Kidney (tissue), 14 donors: ENCODE data around the gene TMEM63B. TPM values are rescaled to one million over a fixed set of nuclear protein-coding genes. Genes with fewer than 3 reads are reported as not detected.

Experiments
- DNase-seq, 5 donors: peaks; one replicate each; pipeline ENCODE4 v3.0.0-alpha.2; 2013 to 2020
- FAIRE-seq: peaks from 2 replicates; lab custom pipeline; 2012; peaks lifted over from hg19 to GRCh38; lab: Jason Lieb, UNC
- H3K27ac ChIP-seq, 2 donors: one replicate each; pipeline ENCODE4 v1.7.0; 2013; ENCODE audit warnings: low read depth in 2 of 2, low read length in 2 of 2, inconsistent platforms in 1 of 2
- H3K27me3 ChIP-seq: one replicate; pipeline ENCODE4 v1.7.1; 2013; ENCODE audit warnings: low read length, inconsistent platforms; ENCODE audit not compliant: control insufficient read depth, insufficient read depth
- H3K36me3 ChIP-seq, 3 donors: one replicate each; pipeline versions ENCODE4 v1.7.0 to v1.7.1; 2013; ENCODE audit warnings: low read length in 3 of 3, control low read depth in 1 of 3, inconsistent platforms in 1 of 3; ENCODE audit not compliant: insufficient read depth in 3 of 3, control insufficient read depth in 2 of 3
- H3K4me1 ChIP-seq, 3 donors: one replicate each; pipeline versions ENCODE4 v1.7.0 to v1.7.1; 2013; ENCODE audit warnings: low read length in 3 of 3, inconsistent platforms in 1 of 3, low read depth in 1 of 3; ENCODE audit not compliant: control insufficient read depth in 2 of 3, insufficient read depth in 2 of 3
- H3K4me3 ChIP-seq, 3 donors: one replicate each; pipeline versions ENCODE4 v1.7.0 to v1.8.1; 2013; ENCODE audit warnings: low read length in 3 of 3, control low read depth in 1 of 3, inconsistent platforms in 1 of 3
- H3K9ac ChIP-seq, 3 donors: one replicate each; pipeline versions ENCODE4 v1.7.0 to v1.7.1; 2013; ENCODE audit warnings: low read length in 3 of 3, control low read depth in 1 of 3, inconsistent platforms in 1 of 3
- H3K9me3 ChIP-seq, 3 donors: one replicate each; pipeline versions ENCODE4 v1.7.0 to v1.7.1; 2013; ENCODE audit warnings: low read length in 3 of 3, control low read depth in 1 of 3, inconsistent platforms in 1 of 3; ENCODE audit not compliant: control insufficient read depth in 2 of 3, insufficient read depth in 1 of 3
- intact Hi-C: fragments of 100-400 bp; cut with DNase I; formaldehyde crosslinking; loops from one replicate; pipeline ENCODE4 v1.11.1; 2022
- polyA plus RNA-seq: library from polyadenylated mRNA; stranded (reverse); fragments of 350-450 nt; fragmentation: Illumina TruSeq; extraction: RNeasy Lipid Tissue Mini Kit (QIAGEN cat#74804); gene quantifications from one replicate; pipeline ENCODE4 v1.2.3, GENCODE V29; 2014; ENCODE audit warnings: low read depth, low replicate concordance; ENCODE audit not compliant: insufficient read depth
- total RNA-seq: library from RNA; stranded (reverse); fragmentation: NEBNext Ultra II Directional; extraction: Animal tissue kit (Norgen Biotek cat#: 25700); gene quantifications from one replicate; pipeline ENCODE4 v1.2.1, GENCODE V29; 2021
- TF ChIP-seq, protein P1 (sequence below): IDR thresholded peaks from 3 replicates; pipeline ENCODE4 v1.5.1; 2012; ENCODE audit warnings: mild to moderate bottlenecking, moderate library complexity, borderline replicate concordance; ENCODE audit not compliant: insufficient read depth; ENCODE audit errors: extremely low read depth
- donor health status: control.
- donor health status: control.
- donor health status: control.
- donor health status: control.
- donor health status: control.
- donor health status: DM: yes; HTN: yes; CAD: no.
- donor health status: Normal renal cell carcinoma (clear cell type).

Gene TMEM63B
- total and polyA plus RNA-seq, 2 donors from 2014 or later = 18.2 to 27.3 TPM

- DNase-seq = peak in 2 of 5 donors; percentile 27 to 45
- no peak for FAIRE-seq
- Histone ChIP-seq H3K27me3 (no peaks in the 10 kb centered on the region), H3K36me3 (peaks cover 0 to 4% (median 2%) of the 10 kb centered on the region in 3 donors), H3K4me1 (peaks cover 0 to 6% (median 0%) of the 10 kb centered on the region in 3 donors), H3K27ac (peak overlapping the region in 1 of 2 donors; percentile 9), H3K9me3 (no peaks in the 10 kb centered on the region), H3K9ac (no peak overlapping the region), H3K4me3 (no peak overlapping the region)
- intact Hi-C loops = no loop called here
- TF ChIP-seq, protein P1, sequence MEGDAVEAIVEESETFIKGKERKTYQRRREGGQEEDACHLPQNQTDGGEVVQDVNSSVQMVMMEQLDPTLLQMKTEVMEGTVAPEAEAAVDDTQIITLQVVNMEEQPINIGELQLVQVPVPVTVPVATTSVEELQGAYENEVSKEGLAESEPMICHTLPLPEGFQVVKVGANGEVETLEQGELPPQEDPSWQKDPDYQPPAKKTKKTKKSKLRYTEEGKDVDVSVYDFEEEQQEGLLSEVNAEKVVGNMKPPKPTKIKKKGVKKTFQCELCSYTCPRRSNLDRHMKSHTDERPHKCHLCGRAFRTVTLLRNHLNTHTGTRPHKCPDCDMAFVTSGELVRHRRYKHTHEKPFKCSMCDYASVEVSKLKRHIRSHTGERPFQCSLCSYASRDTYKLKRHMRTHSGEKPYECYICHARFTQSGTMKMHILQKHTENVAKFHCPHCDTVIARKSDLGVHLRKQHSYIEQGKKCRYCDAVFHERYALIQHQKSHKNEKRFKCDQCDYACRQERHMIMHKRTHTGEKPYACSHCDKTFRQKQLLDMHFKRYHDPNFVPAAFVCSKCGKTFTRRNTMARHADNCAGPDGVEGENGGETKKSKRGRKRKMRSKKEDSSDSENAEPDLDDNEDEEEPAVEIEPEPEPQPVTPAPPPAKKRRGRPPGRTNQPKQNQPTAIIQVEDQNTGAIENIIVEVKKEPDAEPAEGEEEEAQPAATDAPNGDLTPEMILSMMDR = no peak
Observed at GRCh38 chr6:44105146-44105545, 22.2 kb upstream of the TMEM63B start.

DNA sequence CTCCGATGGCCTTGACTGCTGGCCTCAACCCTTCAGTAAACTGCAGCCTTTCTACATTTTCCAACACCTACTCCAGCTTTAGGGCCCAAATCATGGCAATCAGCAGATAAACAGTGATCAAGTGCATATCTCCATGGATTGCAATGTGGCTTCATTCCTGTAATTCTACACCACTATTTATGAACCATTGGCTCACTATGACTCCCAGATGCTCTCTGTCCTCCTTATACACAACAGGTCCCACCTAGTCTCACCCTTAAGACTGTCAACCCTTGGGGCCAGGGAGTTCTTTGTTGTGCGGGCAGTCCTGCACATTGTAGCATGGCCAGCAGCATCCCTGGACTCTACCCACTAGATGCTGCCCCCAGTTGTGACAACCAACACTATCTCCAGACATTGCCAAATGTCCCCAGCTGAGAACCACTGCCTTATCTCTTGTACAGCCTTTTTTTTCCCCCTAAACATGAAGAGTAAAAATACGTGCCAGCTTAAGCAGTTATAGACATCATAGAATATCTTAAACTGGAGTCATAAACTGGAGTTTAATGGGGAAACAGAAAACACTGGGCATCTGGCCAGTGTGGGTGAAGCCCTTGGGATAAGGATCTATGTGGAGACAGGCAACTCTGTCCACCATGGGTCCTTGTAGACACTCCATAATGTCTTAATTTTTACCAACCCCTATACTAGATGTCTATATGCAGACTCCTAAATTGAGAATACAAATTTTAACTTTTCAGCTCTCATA lies 21.2 kb upstream of the TMEM63B start:
- Histone ChIP-seq H3K27me3 (no peaks in the 10 kb centered on the region), H3K4me3 (no peak overlapping the region), H3K27ac (no peak overlapping the region), H3K9me3 (no peaks in the 10 kb centered on the region), H3K4me1 (peaks cover 0 to 6% (median 5%) of the 10 kb centered on the region in 3 donors), H3K9ac (no peak overlapping the region), H3K36me3 (peaks cover 0 to 8% (median 2%) of the 10 kb centered on the region in 3 donors)
- DNase-seq (no peak), FAIRE-seq (no peak)
- intact Hi-C loops = no loop called here
- TF ChIP-seq, protein P1 = no peak

GRCh38 chr6:44107017-44107416 lies 20.3 kb upstream of the TMEM63B start:
- no peak for FAIRE-seq

More at GRCh38 chr6:44107017-44107416, 20.3 kb upstream of the TMEM63B start:
- H3K9me3 ChIP-seq = no peaks in the 10 kb centered on the region
- H3K9ac ChIP-seq = no peak overlapping the region
- H3K4me1 ChIP-seq = peaks cover 0 to 6% (median 5%) of the 10 kb centered on the region in 3 donors
- H3K27me3 ChIP-seq = no peaks in the 10 kb centered on the region
- DNase-seq = no peak
- H3K36me3 ChIP-seq = peaks cover 2 to 8% (median 4%) of the 10 kb centered on the region in 3 donors
- intact Hi-C loops = no loop called here
- H3K4me3 ChIP-seq = no peak overlapping the region
- TF ChIP-seq, protein P1 = no peak
- H3K27ac ChIP-seq = no peak overlapping the region
